Measurements from ENCODE around the gene RPP25L. TPM values are rescaled to one million over a fixed set of nuclear protein-coding genes. Genes with fewer than 3 reads are reported as not detected.

The RPP25L gene
- total and polyA plus RNA-seq, 5 donors = 17.8 to 49.0 (median 33.8) TPM

- ATAC-seq (peak; percentile 73 to 85), DNase-seq (peak; percentile 88 to 96 (median 96))
- intact Hi-C loops (cut with DNase I) = loop anchor here in 3 of 4 donors (1.0 to 10.0 kb wide), 7 partner anchors 43 to 257 kb away; no protein-coding TSS in a partner anchor
- Histone ChIP-seq H3K27ac (ENCODE audit: low read length) (peak overlapping the region; percentile 21), H3K27me3 (ENCODE audit: control insufficient read depth, insufficient read depth) (no peaks in the 10 kb centered on the region), H3K4me3 (ENCODE audit: low read length) (peak overlapping the region; percentile 18), H3K4me1 (ENCODE audit: control insufficient read depth, insufficient read depth, low read length) (peaks cover 7% of the 10 kb centered on the region), H3K9me3 (ENCODE audit: control insufficient read depth, low read length) (no peaks in the 10 kb centered on the region)
- WGBS = 6% methylated on average over 60 of the region's 60 CpGs
Observed at GRCh38 chr9:34591248-34591916, 20.5 kb downstream of the RPP25L start.

- intact Hi-C loops (cut with DNase I) = loop anchor here in 3 of 4 donors (1.0 to 10.0 kb wide), 7 partner anchors 42 to 256 kb away; no protein-coding TSS in a partner anchor
Observed at GRCh38 chr9:34590381-34591247, 21.3 kb downstream of the RPP25L start.

GRCh38 chr9:34589636-34590380 lies 22.1 kb downstream of the RPP25L start, which contains the start of gene CNTFR:
Gene CNTFR, minus strand, starts transcription at chr9:34589724. Its CDS starts 20,743 bp downstream, at chr9:34568981.
- intact Hi-C loops (cut with DNase I) = loop anchor here in 3 of 4 donors (2.0 to 10.0 kb wide), 6 partner anchors 41 to 255 kb away; no protein-coding TSS in a partner anchor
- peak; percentile 11 to 28 for ATAC-seq
- Histone ChIP-seq H3K9me3 (ENCODE audit: control insufficient read depth, low read length) (no peaks in the 10 kb centered on the region), H3K27me3 (ENCODE audit: control insufficient read depth, insufficient read depth) (no peaks in the 10 kb centered on the region), H3K4me1 (ENCODE audit: control insufficient read depth, insufficient read depth, low read length) (peaks cover 12% of the 10 kb centered on the region), H3K4me3 (ENCODE audit: low read length) (peak within 1 kb of the TSS; percentile 45), H3K27ac (ENCODE audit: low read length) (peak within 1 kb of the TSS; percentile 10)
- DNase-seq = peak; percentile 65 to 92 (median 90)
- WGBS = under 1% methylated on average over 102 of the region's 104 CpGs

More at GRCh38 chr9:34590381-34591247, 21.3 kb downstream of the RPP25L start:
- 24% methylated on average over 40 of the region's 40 CpGs for WGBS
- DNase-seq (peak; percentile 67 to 88 (median 85)), ATAC-seq (peak; percentile 30)
- H3K4me3 ChIP-seq (ENCODE audit: low read length) = peak overlapping the region; percentile 45
- H3K9me3 ChIP-seq (ENCODE audit: control insufficient read depth, low read length) = no peaks in the 10 kb centered on the region
- H3K27me3 ChIP-seq (ENCODE audit: control insufficient read depth, insufficient read depth) = no peaks in the 10 kb centered on the region
- peak overlapping the region; percentile 21 for H3K27ac ChIP-seq (ENCODE audit: low read length)
- H3K4me1 ChIP-seq (ENCODE audit: control insufficient read depth, insufficient read depth, low read length) = peaks cover 9% of the 10 kb centered on the region

GRCh38 chr9:34588671-34589635 lies 22.9 kb downstream of the RPP25L start:
- intact Hi-C loops (cut with DNase I) = no loop called here
- ATAC-seq = no peak
- Histone ChIP-seq H3K4me1 (ENCODE audit: control insufficient read depth, insufficient read depth, low read length) (peaks cover 12% of the 10 kb centered on the region), H3K9me3 (ENCODE audit: control insufficient read depth, low read length) (no peaks in the 10 kb centered on the region), H3K27me3 (ENCODE audit: control insufficient read depth, insufficient read depth) (no peaks in the 10 kb centered on the region), H3K27ac (ENCODE audit: low read length) (no peak overlapping the region), H3K4me3 (ENCODE audit: low read length) (peak overlapping the region; percentile 45)
- 1% methylated on average over 86 of the region's 86 CpGs for WGBS
- DNase-seq = peak; percentile 28 to 83 (median 78)

- Histone ChIP-seq H3K9me3 (ENCODE audit: control insufficient read depth, low read length) (no peaks in the 10 kb centered on the region), H3K4me3 (ENCODE audit: low read length) (no peak overlapping the region), H3K27me3 (ENCODE audit: control insufficient read depth, insufficient read depth) (no peaks in the 10 kb centered on the region), H3K27ac (ENCODE audit: low read length) (no peak overlapping the region), H3K4me1 (ENCODE audit: control insufficient read depth, insufficient read depth, low read length) (peaks cover 10% of the 10 kb centered on the region)
- ATAC-seq (no peak), DNase-seq (no peak)
- intact Hi-C loops (cut with DNase I) = no loop called here
- WGBS = 73% methylated on average over 2 of the region's 2 CpGs
Observed at GRCh38 chr9:34587271-34587670, 24.6 kb downstream of the RPP25L start.

- no peaks in the 10 kb centered on the region for H3K27me3 ChIP-seq (ENCODE audit: control insufficient read depth, insufficient read depth)
- WGBS = 42% methylated on average over 11 of the region's 11 CpGs
- no peak overlapping the region for H3K4me3 ChIP-seq (ENCODE audit: low read length)
- H3K9me3 ChIP-seq (ENCODE audit: control insufficient read depth, low read length) = no peaks in the 10 kb centered on the region
- peak in 2 of 3 donors; percentile 3 to 41 for DNase-seq
- no peak for ATAC-seq
- H3K4me1 ChIP-seq (ENCODE audit: control insufficient read depth, insufficient read depth, low read length) = peaks cover 10% of the 10 kb centered on the region
- intact Hi-C loops (cut with DNase I) = no loop called here
- H3K27ac ChIP-seq (ENCODE audit: low read length) = no peak overlapping the region
Observed at GRCh38 chr9:34585946-34586669, 25.8 kb downstream of the RPP25L start.

GRCh38 chr9:34584970-34585369 lies 26.9 kb downstream of the RPP25L start:
- Histone ChIP-seq H3K27me3 (ENCODE audit: control insufficient read depth, insufficient read depth) (no peaks in the 10 kb centered on the region), H3K27ac (ENCODE audit: low read length) (no peak overlapping the region), H3K9me3 (ENCODE audit: control insufficient read depth, low read length) (no peaks in the 10 kb centered on the region), H3K4me1 (ENCODE audit: control insufficient read depth, insufficient read depth, low read length) (peaks cover 13% of the 10 kb centered on the region), H3K4me3 (ENCODE audit: low read length) (no peak overlapping the region)
- 86% methylated on average over 5 of the region's 5 CpGs for WGBS
- intact Hi-C loops (cut with DNase I) = no loop called here
- DNase-seq (peak in 2 of 3 donors; percentile 9), ATAC-seq (no peak)

- H3K4me1 ChIP-seq (ENCODE audit: control insufficient read depth, insufficient read depth, low read length) = peaks cover 21% of the 10 kb centered on the region
- 93% methylated on average over 5 of the region's 5 CpGs for WGBS
- DNase-seq (peak in 2 of 3 donors; percentile 4 to 7), ATAC-seq (no peak)
- no peaks in the 10 kb centered on the region for H3K9me3 ChIP-seq (ENCODE audit: control insufficient read depth, low read length)
- intact Hi-C loops (cut with DNase I) = no loop called here
- no peak overlapping the region for H3K27ac ChIP-seq (ENCODE audit: low read length)
- no peaks in the 10 kb centered on the region for H3K27me3 ChIP-seq (ENCODE audit: control insufficient read depth, insufficient read depth)
- no peak overlapping the region for H3K4me3 ChIP-seq (ENCODE audit: low read length)
Observed at GRCh38 chr9:34582787-34583186, 29.1 kb downstream of the RPP25L start.

- Histone ChIP-seq H3K4me3 (ENCODE audit: low read length) (no peak overlapping the region), H3K27me3 (ENCODE audit: control insufficient read depth, insufficient read depth) (no peaks in the 10 kb centered on the region), H3K27ac (ENCODE audit: low read length) (no peak overlapping the region), H3K4me1 (ENCODE audit: control insufficient read depth, insufficient read depth, low read length) (peaks cover 18% of the 10 kb centered on the region), H3K9me3 (ENCODE audit: control insufficient read depth, low read length) (no peaks in the 10 kb centered on the region)
- ATAC-seq (no peak), DNase-seq (peak in 1 of 3 donors; percentile 7)
- WGBS = 72% methylated on average over 3 of the region's 3 CpGs
- intact Hi-C loops (cut with DNase I) = no loop called here
Observed at GRCh38 chr9:34581318-34581717, 30.6 kb downstream of the RPP25L start.
